Endothelial cell of coronary artery (primary cell): Measurements from ENCODE around the gene UBQLN2. TPM values are rescaled to one million over a fixed set of nuclear protein-coding genes. Genes with fewer than 3 reads are reported as not detected.

Experiments
- total RNA-seq: library from RNA; depleted of rRNA; stranded (reverse); fragments of >200 nt; gene quantifications from 2 replicates; pipeline ENCODE4 v1.2.3, GENCODE V29; 2014

UBQLN2 gene
- 3.2 and 4.8 TPM in 2 replicates for total RNA-seq

DNA sequence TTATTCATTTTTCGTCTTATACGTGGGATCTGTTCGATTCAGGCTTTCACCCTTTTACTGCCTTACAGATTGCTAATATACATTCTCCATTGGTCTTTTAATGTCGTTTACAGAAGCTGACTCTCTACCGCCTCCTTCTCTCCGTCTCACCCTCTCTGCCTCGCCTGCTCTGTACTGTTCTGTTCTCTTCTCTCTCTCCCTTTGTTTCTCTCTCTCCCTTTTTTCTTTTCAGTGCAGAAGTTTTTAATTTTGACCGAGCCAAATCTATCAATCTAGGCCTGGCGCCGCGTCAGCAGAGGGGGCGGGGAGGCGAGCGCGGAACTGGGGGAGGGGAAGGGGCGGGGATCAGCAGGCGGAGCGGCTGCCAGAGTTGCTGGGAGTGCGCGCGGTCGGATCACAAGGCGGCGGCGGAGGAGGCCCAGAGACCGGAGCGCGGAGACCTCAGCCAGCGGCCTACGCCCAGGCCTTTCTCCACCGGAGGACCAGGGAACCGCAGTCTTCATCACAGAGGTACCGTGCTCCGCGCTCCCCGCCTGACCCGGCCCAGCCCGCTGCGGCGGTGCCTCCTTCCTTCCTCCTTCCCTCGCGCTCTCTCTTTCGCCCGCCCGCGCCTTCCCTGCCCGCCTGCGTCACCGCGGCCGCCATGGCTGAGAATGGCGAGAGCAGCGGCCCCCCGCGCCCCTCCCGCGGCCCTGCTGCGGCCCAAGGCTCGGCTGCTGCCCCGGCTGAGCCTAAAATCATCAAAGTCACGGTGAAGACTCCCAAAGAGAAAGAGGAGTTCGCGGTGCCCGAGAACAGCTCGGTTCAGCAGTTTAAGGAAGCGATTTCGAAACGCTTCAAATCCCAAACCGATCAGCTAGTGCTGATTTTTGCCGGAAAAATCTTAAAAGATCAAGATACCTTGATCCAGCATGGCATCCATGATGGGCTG is at the start of gene UBQLN2:
TSS of gene UBQLN2 (plus strand) at position 397 of the 931 bp plus-strand sequence. CDS start at position 644, 247 bp downstream.

Other genes starting within 250 kb of the UBQLN2 start
- 3.4 and 4.2 TPM in 2 replicates for gene NBDY, start 165.6 kb downstream of the UBQLN2 start, total RNA-seq